HCT116 (cell line): ENCODE measurements around the gene TMEM154. TPM values are rescaled to one million over a fixed set of nuclear protein-coding genes. Genes with fewer than 3 reads are reported as not detected.

Source experiments
- ATAC-seq: fragments of 200-7000 bp; cut with Tn5 transposase; 2 replicates; pipeline ENCODE4 v1.9.1; 2020; ENCODE audit warnings: mild to moderate bottlenecking, moderate library complexity
- BruUV-seq: library from RNA; stranded (reverse); fragments of 400-500 nt; replicated peaks from 2 replicates; lab custom pipeline; 2021; lab: Mats Ljungman, UMichigan
- CTCF ChIA-PET: fragments of 300-600 bp; sonication (Branson Sonifier 250); formaldehyde crosslinking; loops from one replicate; lab custom pipeline; 2021; ENCODE audit warnings: antibody characterized with exemption; lab: Charles Lee
- POLR2A ChIA-PET: fragments of 300-600, 350-600 bp; sonication (Branson Sonifier 250); formaldehyde crosslinking; loops from one replicate; lab custom pipeline; 2021; ENCODE audit warnings: antibody characterized with exemption; lab: Charles Lee
- RAD21 ChIA-PET, 2 experiments: fragments of 300-600 bp; sonication (Branson Sonifier 250); formaldehyde crosslinking; loops; one replicate each; lab custom pipeline; 2023; ENCODE audit warnings: low total read pairs in 2 of 2; ENCODE audit not compliant: uncharacterized antibody in 2 of 2, unreplicated experiment in 2 of 2, low non-redundant PET in 1 of 2; lab: Charles Lee
- DNase-seq: peaks from one replicate; pipeline ENCODE4 v3.0.0-alpha.2; 2010; ENCODE audit warnings: low read depth, low spot score
- H2AFZ ChIP-seq: fragments of 200-600 bp; shearing (Covaris generic), sonication (generic); 2 replicates; pipeline ENCODE4 v1.6.1; 2017; ENCODE audit warnings: low read depth, mixed run types, mixed read lengths, antibody characterized with exemption, low read length; ENCODE audit not compliant: poor library complexity, severe bottlenecking
- H3K27ac ChIP-seq: 2 replicates; pipeline ENCODE4 v1.5.1; 2012; ENCODE audit warnings: low read depth, low read length
- H3K27me3 ChIP-seq: fragments of 200-600 bp; sonication (generic); 2 replicates; pipeline ENCODE4 v1.6.1; 2016; ENCODE audit warnings: mixed run types, low read length, mixed read lengths; ENCODE audit not compliant: insufficient read depth
- H3K36me3 ChIP-seq, 2 experiments: fragments of 200-500 bp in 1 of 2; fragments of 200-600 bp in 1 of 2; sonication (Bioruptor generic) in 1 of 2; sonication (generic) in 1 of 2; 2 replicates each; pipeline versions ENCODE4 v1.5.1 to v1.6.1; 2014 to 2016; ENCODE audit warnings: low read length in 2 of 2, inconsistent platforms in 1 of 2, mixed read lengths in 1 of 2, mixed run types in 1 of 2; ENCODE audit not compliant: insufficient read depth in 2 of 2, control insufficient read depth in 1 of 2
- H3K4me1 ChIP-seq, 2 experiments: fragments of 200-600 bp in 1 of 2; sonication (generic) in 1 of 2; 2 replicates each; pipeline versions ENCODE4 v1.5.1 to v1.6.1; 2012 to 2017; ENCODE audit warnings: low read length in 2 of 2, inconsistent platforms in 1 of 2, mild to moderate bottlenecking in 1 of 2, mixed read lengths in 1 of 2, mixed run types in 1 of 2, moderate library complexity in 1 of 2; ENCODE audit not compliant: insufficient read depth in 2 of 2, control insufficient read depth in 1 of 2
- H3K4me2 ChIP-seq: fragments of 200-600 bp; sonication (generic); 2 replicates; pipeline ENCODE4 v1.6.1; 2017; ENCODE audit warnings: mixed run types, low read length, mixed read lengths
- H3K4me3 ChIP-seq, 2 experiments: fragments of 200-600 bp in 1 of 2; sonication (generic) in 1 of 2; replicated peaks in 1 of 2; 2 replicates each; pipeline ENCODE4 v1.5.1; 2011 to 2016; ENCODE audit warnings: low read length in 2 of 2, control low read depth in 1 of 2, low read depth in 1 of 2, mild to moderate bottlenecking in 1 of 2, mixed read lengths in 1 of 2, mixed run types in 1 of 2
- H3K79me2 ChIP-seq: fragments of 200-600 bp; sonication (generic); 2 replicates; pipeline ENCODE4 v1.6.1; 2017; ENCODE audit warnings: mild to moderate bottlenecking, mixed run types, low read length, moderate library complexity, mixed read lengths; ENCODE audit not compliant: insufficient read depth
- H3K9ac ChIP-seq: fragments of 200-600 bp; sonication (generic); 2 replicates; pipeline ENCODE4 v1.6.1; 2016; ENCODE audit warnings: low read length, mixed read lengths
- H3K9me2 ChIP-seq: fragments of 200-600 bp; sonication (generic), shearing (Covaris generic); 2 replicates; pipeline ENCODE4 v1.6.1; 2017; ENCODE audit warnings: mixed run types, mild to moderate bottlenecking, moderate library complexity; ENCODE audit not compliant: insufficient read depth
- H3K9me3 ChIP-seq, 2 experiments: fragments of 200-500 bp in 1 of 2; fragments of 200-600 bp in 1 of 2; sonication (Bioruptor generic) in 1 of 2; sonication (generic) in 1 of 2; 2 replicates each; pipeline ENCODE4 v1.6.1; 2014 to 2017; ENCODE audit warnings: low read length in 2 of 2, mixed read lengths in 2 of 2, inconsistent platforms in 1 of 2, low read depth in 1 of 2, mild to moderate bottlenecking in 1 of 2, mixed run types in 1 of 2, moderate library complexity in 1 of 2; ENCODE audit not compliant: control insufficient read depth in 1 of 2, insufficient read depth in 1 of 2
- H4K20me1 ChIP-seq: fragments of 200-600 bp; sonication (generic), shearing (Covaris generic); 2 replicates; pipeline ENCODE4 v1.6.1; 2017; ENCODE audit warnings: mixed run types, mild to moderate bottlenecking, moderate library complexity; ENCODE audit not compliant: insufficient read depth
- CBX3 ChIP-seq: IDR thresholded peaks from 2 replicates; pipeline ENCODE4 v1.6.1; 2012; ENCODE audit warnings: low read depth
- CEBPB ChIP-seq: IDR thresholded peaks from 2 replicates; pipeline ENCODE4 v1.6.1; 2012; ENCODE audit warnings: low read depth
- CTCF ChIP-seq, 3 experiments: fragments of 200-600 bp in 1 of 3; sonication (generic) in 1 of 3; IDR thresholded peaks in 2 of 3; conservative IDR thresholded peaks in 1 of 3; 2 replicates each; pipeline ENCODE4 v1.5.1; 2012 to 2017; ENCODE audit warnings: low read depth in 2 of 3, low read length in 2 of 3, antibody characterized with exemption in 1 of 3, borderline replicate concordance in 1 of 3, control low read depth in 1 of 3, mild to moderate bottlenecking in 1 of 3, mixed read lengths in 1 of 3, mixed run types in 1 of 3, moderate library complexity in 1 of 3; ENCODE audit not compliant: insufficient read depth in 1 of 3
- EGR1 ChIP-seq: IDR thresholded peaks from 2 replicates; pipeline ENCODE4 v1.6.1; 2012; ENCODE audit warnings: low read depth
- ELF1 ChIP-seq: IDR thresholded peaks from 2 replicates; pipeline ENCODE4 v1.6.1; 2012; ENCODE audit warnings: low read depth, borderline replicate concordance
- FOSL1 ChIP-seq: IDR thresholded peaks from 2 replicates; pipeline ENCODE4 v1.6.1; 2012; ENCODE audit warnings: low read depth
- JUND ChIP-seq: IDR thresholded peaks from 2 replicates; pipeline ENCODE4 v1.6.1; 2012
- MAX ChIP-seq: IDR thresholded peaks from 2 replicates; pipeline ENCODE4 v1.6.1; 2012
- SP1 ChIP-seq: IDR thresholded peaks from 2 replicates; pipeline ENCODE4 v1.6.1; 2012; ENCODE audit warnings: low read depth
- TCF7L2 ChIP-seq: IDR thresholded peaks from 2 replicates; pipeline ENCODE4 v1.7.0; 2011; ENCODE audit warnings: borderline replicate concordance, inconsistent platforms; ENCODE audit not compliant: insufficient read depth, insufficient read length; ENCODE audit errors: extremely low read depth
- YY1 ChIP-seq: IDR thresholded peaks from 2 replicates; pipeline ENCODE4 v1.6.1; 2011; ENCODE audit warnings: low read length, low read depth, moderate library complexity, mild to moderate bottlenecking; ENCODE audit not compliant: insufficient replicate concordance; ENCODE audit errors: extremely low read depth
- ZFX ChIP-seq: fragments of 450-650 bp; IDR thresholded peaks from 2 replicates; pipeline ENCODE4 v1.6.1; 2017
- ZNF274 ChIP-seq: fragments of 200-500 bp; sonication (Bioruptor generic); IDR thresholded peaks from 2 replicates; pipeline ENCODE4 v1.6.1; 2014; ENCODE audit warnings: mild to moderate bottlenecking, low read depth, low read length, inconsistent platforms
- intact Hi-C: fragments of 100-400 bp; cut with micrococcal nuclease; formaldehyde crosslinking; loops from 2 replicates; pipeline ENCODE4 v1.10.0; 2022
- total RNA-seq: library from RNA; stranded (reverse); gene quantifications from one replicate; pipeline ENCODE4 v1.2.1, GENCODE V29; 2021; ENCODE audit not compliant: unreplicated experiment

The TMEM154 gene
- total RNA-seq, 1 experiment from 2014 or later, result 2.4 TPM

- CTCF ChIA-PET, result no interaction called here
- Histone ChIP-seq H4K20me1 (no peaks in the 10 kb centered on the region), H3K79me2 (no peaks in the 10 kb centered on the region), H3K36me3 (no peaks in the 10 kb centered on the region), H3K9me3 (no peaks in the 10 kb centered on the region), H3K9me2 (no peaks in the 10 kb centered on the region), H3K27ac (no peak overlapping the region), H3K9ac (no peak overlapping the region), H3K27me3 (no peaks in the 10 kb centered on the region), H2AFZ (no peak overlapping the region), H3K4me1 (no peaks in the 10 kb centered on the region), H3K4me2 (no peak overlapping the region), H3K4me3 (no peak overlapping the region)
- RAD21 ChIA-PET, result no interaction called here
- intact Hi-C loops, result no loop called here
- TF ChIP-seq CEBPB, result no peak
- TF ChIP-seq ZNF274, result no peak
- no peak for TF ChIP-seq ZFX
- TF ChIP-seq FOSL1, result no peak
- no peak for TF ChIP-seq MAX
- no peak for TF ChIP-seq ELF1
- TF ChIP-seq JUND, result no peak
- no peak for TF ChIP-seq EGR1
- TF ChIP-seq CBX3, result no peak
- no peak for TF ChIP-seq TCF7L2
- TF ChIP-seq YY1, result no peak
- TF ChIP-seq SP1, result no peak
- TF ChIP-seq CTCF (IDR thresholded peaks at IDR 0.05 in 2 of 3, conservative IDR thresholded peaks at IDR 0.05 in 1 of 3; ENCODE audit: borderline replicate concordance in 1 of 3, insufficient read depth in 1 of 3, low read depth in 2 of 3, low read length in 2 of 3), result no peak
- POLR2A ChIA-PET, result no interaction called here
- ATAC-seq (no peak), DNase-seq (no peak)
- no TSS peak for BruUV-seq
These were observed 11.2 kb upstream of the TMEM154 start for GRCh38 chr4:152690706-152691651.
